Activated CD8-positive, alpha-beta T cell treated with anti-CD3 and anti-CD28 coated beads for 36 hours (primary cell): Measurements from ENCODE around the gene LYPD6. TPM values are rescaled to one million over a fixed set of nuclear protein-coding genes. Genes with fewer than 3 reads are reported as not detected.

Experiments
- ATAC-seq: fragments of 200-7000 bp; cut with Tn5 transposase; one replicate; pipeline ENCODE4 v1.10.0; 2021; ENCODE audit warnings: mild to moderate bottlenecking, moderate library complexity
- CTCF ChIA-PET: fragments of 350-600 bp; sonication (Branson Sonifier 250); formaldehyde crosslinking; loops from one replicate; lab custom pipeline; 2021; ENCODE audit warnings: antibody characterized with exemption; lab: Charles Lee
- POLR2A ChIA-PET: fragments of 350-600 bp; sonication (Branson Sonifier 250); formaldehyde crosslinking; loops from one replicate; lab custom pipeline; 2021; ENCODE audit warnings: antibody characterized with exemption; lab: Charles Lee
- DNase-seq: peaks from one replicate; pipeline ENCODE4 v3.0.0-alpha.2; 2020
- H3K27ac Mint-ChIP-seq: one replicate; pipeline ENCODE4 v1.8.0; 2021; ENCODE audit warnings: mild to moderate bottlenecking, mixed read lengths
- H3K27me3 Mint-ChIP-seq: one replicate; pipeline ENCODE4 v1.8.0; 2021; ENCODE audit warnings: mixed read lengths
- H3K36me3 Mint-ChIP-seq: one replicate; pipeline ENCODE4 v1.8.0; 2021; ENCODE audit warnings: low read depth, mixed read lengths
- H3K4me1 Mint-ChIP-seq: one replicate; pipeline ENCODE4 v1.8.0; 2021; ENCODE audit warnings: low read depth, mixed read lengths
- H3K4me3 Mint-ChIP-seq: one replicate; pipeline ENCODE4 v1.8.0; 2021; ENCODE audit warnings: mild to moderate bottlenecking, moderate library complexity, mixed read lengths
- H3K9me3 Mint-ChIP-seq: one replicate; pipeline ENCODE4 v1.8.0; 2021; ENCODE audit warnings: mixed read lengths
- CTCF ChIP-seq: fragments of 200-600 bp; IDR thresholded peaks from one replicate; pipeline ENCODE4 v1.8.0; 2022; ENCODE audit warnings: antibody characterized with exemption, mild to moderate bottlenecking
- intact Hi-C: fragments of 100-400 bp; cut with micrococcal nuclease; formaldehyde crosslinking; loops from one replicate; pipeline ENCODE4 v1.10.0; 2022
- total RNA-seq, 2 experiments: library from RNA; stranded (reverse); gene quantifications; one replicate each; pipeline ENCODE4 v1.2.3, GENCODE V29; 2021

Gene LYPD6
- total RNA-seq, 2 experiments from 2014 or later, result not detected

GRCh38 chr2:149428783-149429182 is 98.4 kb downstream of the LYPD6 start:
- Mint-ChIP-seq H3K4me3 (no peak overlapping the region), H3K4me1 (no peaks in the 10 kb centered on the region), H3K27me3 (peaks cover 10% of the 10 kb centered on the region), H3K27ac (no peak overlapping the region), H3K9me3 (no peaks in the 10 kb centered on the region), H3K36me3 (no peaks in the 10 kb centered on the region)
- intact Hi-C loops, result no loop called here
- POLR2A ChIA-PET, result interaction anchor here (0.7 kb wide), 1 partner anchor 46 kb away, joined by 3 read pairs; no protein-coding TSS in a partner anchor
- DNase-seq (no peak), ATAC-seq (no peak)
- no peak for TF ChIP-seq CTCF
- CTCF ChIA-PET, result interaction anchor here (1.7 kb wide), 1 partner anchor 12 kb away, joined by 4 read pairs; no protein-coding TSS in a partner anchor

- H3K9me3 Mint-ChIP-seq, result no peaks in the 10 kb centered on the region
- CTCF ChIA-PET, result no interaction called here
- H3K4me3 Mint-ChIP-seq, result no peak overlapping the region
- POLR2A ChIA-PET, result no interaction called here
- no peak for TF ChIP-seq CTCF
- no peak for DNase-seq
- H3K27me3 Mint-ChIP-seq, result peaks cover 9% of the 10 kb centered on the region
- no peaks in the 10 kb centered on the region for H3K36me3 Mint-ChIP-seq
- ATAC-seq, result no peak
- no peaks in the 10 kb centered on the region for H3K4me1 Mint-ChIP-seq
- intact Hi-C loops, result no loop called here
- no peak overlapping the region for H3K27ac Mint-ChIP-seq
Measured at GRCh38 chr2:149430743-149431736, 100.7 kb downstream of the LYPD6 start.

GRCh38 chr2:149438330-149438960 is 108.1 kb downstream of the LYPD6 start:
- Mint-ChIP-seq H3K36me3 (no peaks in the 10 kb centered on the region), H3K4me1 (no peaks in the 10 kb centered on the region), H3K4me3 (no peak overlapping the region), H3K9me3 (no peaks in the 10 kb centered on the region), H3K27me3 (peaks cover 3% of the 10 kb centered on the region), H3K27ac (no peak overlapping the region)
- no peak for TF ChIP-seq CTCF
- ChIA-PET POLR2A (no interaction called here), CTCF (interaction anchor here (0.7 kb wide), 1 partner anchor 123 kb away, joined by 3 read pairs; no protein-coding TSS in a partner anchor)
- DNase-seq (no peak), ATAC-seq (no peak)
- intact Hi-C loops, result no loop called here

- no peak overlapping the region for H3K4me3 Mint-ChIP-seq
- POLR2A ChIA-PET, result no interaction called here
Measured at GRCh38 chr2:149441255-149441654, 110.9 kb downstream of the LYPD6 start.

More at GRCh38 chr2:149441255-149441654, 110.9 kb downstream of the LYPD6 start:
- H3K36me3 Mint-ChIP-seq, result no peaks in the 10 kb centered on the region
- DNase-seq (no peak), ATAC-seq (no peak)
- peaks cover 3% of the 10 kb centered on the region for H3K27me3 Mint-ChIP-seq
- no peaks in the 10 kb centered on the region for H3K4me1 Mint-ChIP-seq
- H3K9me3 Mint-ChIP-seq, result no peaks in the 10 kb centered on the region
- intact Hi-C loops, result no loop called here
- CTCF ChIA-PET, result interaction anchor here (1.0 kb wide), 1 partner anchor 15 kb away, joined by 3 read pairs; no protein-coding TSS in a partner anchor
- H3K27ac Mint-ChIP-seq, result no peak overlapping the region
- no peak for TF ChIP-seq CTCF
